Fibroblast of skin of abdomen (primary cell): Measurements from ENCODE around the gene WDR1.

Experiments
- DNase-seq: peaks from one replicate; pipeline ENCODE4 v3.0.0-alpha.2; 2013

WDR1 gene

GRCh38 chr4:10083861-10084641, 32.5 kb downstream of the WDR1 start:
- DNase-seq = no peak

GRCh38 chr4:10083331-10083771, 33.2 kb downstream of the WDR1 start:
- no peak for DNase-seq

- DNase-seq = no peak
Observed at GRCh38 chr4:10082459-10083272, 33.9 kb downstream of the WDR1 start.

- no peak for DNase-seq
Observed at GRCh38 chr4:10082047-10082446, 34.6 kb downstream of the WDR1 start.

DNA sequence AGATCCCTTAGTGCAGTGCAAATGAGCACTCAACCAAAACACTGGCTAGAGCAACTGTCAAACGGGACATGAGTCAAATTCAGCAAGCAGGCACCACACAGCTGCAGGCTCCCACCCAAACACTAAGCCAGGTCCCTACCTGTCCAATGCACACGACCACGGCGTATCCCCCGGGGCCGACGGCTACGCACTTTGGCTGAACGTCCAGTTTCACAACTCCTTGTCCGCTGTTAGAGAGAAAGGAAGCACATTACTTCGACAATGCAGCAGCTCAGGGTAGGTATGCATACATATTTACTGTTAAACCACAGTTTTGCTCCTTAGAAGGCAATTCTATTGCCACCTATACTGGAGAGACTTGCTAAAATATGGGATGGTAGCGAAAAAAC, 35.4 kb downstream of the WDR1 start:
- DNase-seq = no peak

DNA sequence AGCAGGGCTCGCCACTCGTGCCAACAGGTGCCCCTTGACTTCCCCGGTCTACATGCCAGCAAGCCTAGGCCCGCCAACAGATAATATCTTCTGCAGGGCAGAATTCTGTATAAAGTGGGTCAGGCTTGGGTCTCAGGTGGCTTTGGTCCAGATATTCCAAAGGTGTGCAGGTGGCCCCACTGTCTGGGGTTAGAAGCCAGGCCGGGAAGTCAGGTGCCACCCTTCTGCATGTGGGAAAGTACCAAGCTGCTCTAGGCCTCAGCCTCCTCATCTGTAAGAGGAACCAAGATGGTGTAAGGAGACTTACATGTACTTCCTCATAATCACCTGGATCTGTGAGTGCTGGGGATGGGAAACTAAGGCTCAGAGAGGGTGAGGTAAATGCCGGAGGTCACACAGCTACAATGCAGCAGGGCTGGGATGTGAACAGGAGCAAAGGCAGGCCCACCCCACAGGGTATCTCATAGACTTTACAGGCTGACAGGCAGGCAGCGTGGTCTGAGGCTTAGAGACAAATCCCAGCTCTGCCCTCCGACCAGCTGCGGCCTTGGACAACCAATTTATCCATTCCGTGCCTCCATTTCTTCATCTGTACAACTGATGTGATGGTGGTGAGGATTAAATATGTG, 35.9 kb downstream of the WDR1 start:
- no peak for DNase-seq

- DNase-seq = no peak
Observed at GRCh38 chr4:10079912-10080588, 36.5 kb downstream of the WDR1 start.

DNA sequence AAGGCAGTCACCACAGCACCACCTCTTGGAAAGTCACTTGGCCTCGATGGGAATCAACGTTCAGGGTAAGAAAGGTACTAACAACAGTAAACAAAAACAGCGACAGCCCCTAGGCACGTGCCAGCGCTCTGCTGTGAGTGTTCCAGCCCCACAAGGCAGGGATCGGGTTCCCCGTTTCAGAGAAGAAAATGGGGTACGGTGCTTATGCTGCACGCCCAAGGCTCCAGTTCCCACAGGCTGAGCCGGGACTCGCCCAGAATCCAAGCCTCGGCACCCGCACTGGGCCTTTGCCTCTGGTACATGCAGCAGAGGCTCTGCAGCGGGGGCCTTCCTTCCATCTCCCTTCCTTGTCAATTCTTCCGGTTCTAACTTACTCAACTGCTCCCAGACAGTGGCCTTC, 37.3 kb downstream of the WDR1 start:
- DNase-seq = no peak

DNA sequence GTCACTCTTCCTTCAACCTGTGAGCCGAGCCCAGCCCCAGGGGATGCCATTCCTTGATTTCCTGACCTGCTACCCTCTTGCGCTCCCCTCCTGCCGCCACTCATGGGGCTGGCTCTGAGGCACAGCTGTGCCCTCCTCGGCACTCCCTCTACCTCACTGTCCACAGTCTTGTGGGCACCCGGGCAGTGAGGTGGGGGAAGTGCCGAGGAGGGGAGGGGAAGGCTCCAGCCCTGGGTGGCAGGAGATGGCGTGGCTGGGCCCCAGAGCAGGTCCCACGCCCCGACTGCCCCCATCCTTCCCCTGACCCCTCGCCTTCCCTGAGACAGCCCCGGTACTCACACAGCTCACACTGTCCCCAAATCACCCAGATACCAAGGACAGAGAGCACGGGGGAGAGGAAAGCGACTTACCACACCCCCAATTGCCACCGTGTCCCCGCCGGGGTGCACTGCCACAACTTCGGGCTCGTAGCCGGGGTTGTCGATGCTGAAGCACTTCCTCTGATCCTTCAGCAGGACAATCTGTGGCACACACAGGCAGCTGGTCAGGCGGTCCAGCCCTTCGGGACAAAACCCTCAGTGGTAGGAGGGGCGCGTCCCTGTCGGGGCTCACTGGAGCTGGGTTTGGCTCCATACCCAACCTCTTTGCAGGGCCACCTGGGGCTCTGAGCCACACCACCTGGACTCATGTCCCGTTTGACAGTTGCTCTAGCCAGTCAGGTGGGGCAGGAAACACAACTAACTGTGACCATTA, 37.9 kb downstream of the WDR1 start:
- no peak for DNase-seq

GRCh38 chr4:10077483-10078335, 38.9 kb downstream of the WDR1 start:
- no peak for DNase-seq

- DNase-seq = no peak
Observed at GRCh38 chr4:10077076-10077475, 39.5 kb downstream of the WDR1 start.

- DNase-seq = no peak
Observed at GRCh38 chr4:10075953-10076391, 40.6 kb downstream of the WDR1 start.

DNA sequence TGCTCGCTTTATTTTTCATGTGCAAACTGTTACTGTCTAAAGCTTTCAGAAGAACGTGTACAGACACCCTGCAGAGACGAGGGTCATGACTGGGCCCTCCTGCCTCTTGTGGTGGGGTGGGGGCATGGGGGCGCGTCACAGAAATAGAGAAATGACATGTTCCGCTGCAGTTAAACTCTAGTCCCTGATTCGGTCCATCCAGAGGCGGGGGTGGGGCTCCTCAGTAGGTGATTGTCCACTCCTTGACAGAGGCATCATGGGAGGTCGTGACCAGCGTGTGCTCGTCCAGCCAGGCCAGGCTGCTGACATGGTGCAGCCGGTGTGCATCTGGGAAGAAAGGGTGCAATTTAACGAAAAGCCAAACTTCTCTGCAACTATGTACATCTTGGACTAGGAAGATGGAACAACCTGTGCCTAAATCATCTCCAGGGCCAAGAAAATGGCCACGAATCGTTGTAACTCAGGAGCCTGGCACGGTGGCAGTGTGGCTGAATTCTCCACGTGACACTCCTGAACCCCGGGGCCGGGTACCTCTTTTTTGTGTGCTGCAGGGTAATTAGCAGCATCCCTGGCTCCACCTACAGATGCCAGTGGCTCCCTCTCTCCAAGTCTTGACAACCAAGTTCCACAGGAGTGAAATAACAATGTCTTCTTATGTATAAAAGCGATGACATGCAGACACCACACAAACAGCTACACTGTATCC, 41.3 kb downstream of the WDR1 start:
- no peak for DNase-seq

DNA sequence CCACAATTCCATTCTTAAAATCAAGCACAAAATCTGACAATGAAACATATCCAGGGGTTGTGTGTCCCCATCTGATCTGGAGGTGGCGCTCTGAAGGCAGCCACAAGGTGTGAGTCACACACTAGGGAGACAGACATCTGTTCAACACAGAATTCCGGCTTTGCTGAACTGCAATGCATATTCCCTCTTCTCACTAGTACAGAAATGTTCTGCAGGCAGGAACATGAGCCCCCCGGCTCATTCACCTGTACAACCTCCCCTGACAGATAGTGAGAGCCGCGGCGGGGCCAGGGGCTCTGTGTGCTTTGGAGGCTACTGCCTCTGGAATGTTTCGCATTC, 41.9 kb downstream of the WDR1 start:
- peak; percentile 56 for DNase-seq

GRCh38 chr4:10074076-10074766, 42.4 kb downstream of the WDR1 start:
- no peak for DNase-seq

GRCh38 chr4:10072420-10073017, 44.1 kb downstream of the WDR1 start:
- no peak for DNase-seq

DNA sequence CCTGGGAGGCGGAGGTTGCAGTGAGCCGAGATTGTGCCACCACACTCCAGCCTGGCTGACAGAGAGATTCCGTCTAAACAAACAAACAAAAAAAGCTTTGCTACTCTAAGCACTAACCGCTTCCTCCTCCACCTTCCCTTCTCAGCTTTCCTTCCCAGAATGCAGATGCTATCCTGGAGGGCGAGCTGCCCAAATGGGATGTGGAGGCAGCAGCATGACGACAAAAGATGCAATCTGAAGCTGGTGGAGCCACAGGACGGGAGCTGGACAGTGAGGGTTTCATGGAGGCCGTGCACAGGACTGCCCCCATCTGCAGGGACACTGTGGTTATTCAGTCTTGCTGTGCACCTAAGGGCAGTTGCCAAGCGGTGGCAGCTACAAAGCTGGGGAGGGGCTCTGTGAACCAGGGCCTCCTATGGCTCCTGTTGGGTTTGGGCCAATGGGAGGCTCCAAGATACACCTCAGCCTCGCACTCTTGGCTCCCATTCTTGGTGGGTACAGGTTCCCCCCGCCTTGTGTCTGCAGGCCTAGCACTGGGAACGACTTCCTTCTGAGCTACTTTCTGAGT, 47.4 kb downstream of the WDR1 start:
- DNase-seq = no peak

DNA sequence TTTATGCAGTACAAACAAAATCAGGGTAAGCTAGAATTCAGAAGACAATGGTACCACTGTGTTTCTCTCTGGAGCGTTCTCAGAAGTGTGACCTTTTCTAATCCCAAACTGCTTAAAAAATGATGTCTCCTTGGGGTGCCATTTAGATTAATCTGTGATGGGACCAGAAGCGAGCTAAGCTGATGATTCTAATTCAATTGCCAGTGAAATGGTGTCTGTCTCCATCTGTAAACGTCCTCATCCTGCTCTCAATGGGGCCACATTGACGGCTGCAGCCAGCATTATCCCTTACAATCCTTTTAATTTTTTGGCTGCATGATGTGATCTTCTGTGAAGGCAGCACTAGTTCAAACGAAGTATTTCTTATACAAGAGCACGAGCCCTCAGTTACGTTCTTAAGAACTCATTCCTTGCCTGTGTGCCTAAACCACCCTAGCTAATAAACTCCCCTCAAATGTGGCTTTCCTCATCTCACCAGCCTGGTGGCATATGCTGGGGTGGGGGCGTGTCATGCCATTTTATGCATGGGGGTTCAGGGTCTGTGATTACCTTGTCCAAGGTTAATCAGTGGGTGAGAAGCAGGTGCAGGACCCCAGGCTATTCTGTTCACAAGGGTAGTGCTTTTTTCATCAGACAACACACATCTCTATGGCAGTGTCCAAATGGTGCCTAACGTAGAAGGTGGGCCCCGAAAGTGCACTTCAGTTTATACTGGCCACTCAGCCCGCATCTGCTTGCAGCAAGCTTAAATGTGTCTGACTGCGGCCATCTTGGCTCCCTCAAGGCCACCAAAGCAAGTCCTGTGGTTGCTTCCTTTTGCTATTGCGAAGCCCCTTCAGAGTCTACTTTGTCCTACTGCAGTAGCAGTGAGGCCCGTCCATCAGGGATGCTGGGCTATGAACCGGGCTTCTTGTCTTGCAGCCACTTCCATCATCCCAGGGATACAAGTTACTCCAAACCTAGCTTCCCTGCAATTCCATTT, 49.6 kb downstream of the WDR1 start:
- no peak for DNase-seq
